ENCODE measurements around the gene KNG1.

The KNG1 gene

GRCh38 chr3:186713499-186713898 lies 3.7 kb upstream of the KNG1 start:
- FAIRE-seq = no peak

GRCh38 chr3:186719945-186720739 lies 3.0 kb downstream of the KNG1 start:
- FAIRE-seq = no peak

GRCh38 chr3:186722457-186722856 lies 5.3 kb downstream of the KNG1 start:
- no peak for FAIRE-seq

- no peak for FAIRE-seq
These were observed 7.8 kb downstream of the KNG1 start for GRCh38 chr3:186724911-186725310.

GRCh38 chr3:186732169-186732766 lies 15.1 kb downstream of the KNG1 start:
- FAIRE-seq = no peak

- FAIRE-seq = no peak
These were observed 25.6 kb downstream of the KNG1 start for GRCh38 chr3:186742618-186743380.

- no peak for FAIRE-seq
These were observed 26.5 kb downstream of the KNG1 start for GRCh38 chr3:186743666-186744065.

- FAIRE-seq = no peak
These were observed 28.8 kb downstream of the KNG1 start for GRCh38 chr3:186746008-186746407.

- FAIRE-seq = no peak
These were observed 33.2 kb downstream of the KNG1 start for GRCh38 chr3:186750316-186750715.

GRCh38 chr3:186751480-186751879 lies 34.3 kb downstream of the KNG1 start:
- no peak for FAIRE-seq

GRCh38 chr3:186754006-186754405 lies 36.8 kb downstream of the KNG1 start:
- no peak for FAIRE-seq

- no peak for FAIRE-seq
These were observed 37.7 kb downstream of the KNG1 start for GRCh38 chr3:186754871-186755270.

- no peak for FAIRE-seq
These were observed 40.1 kb downstream of the KNG1 start for GRCh38 chr3:186757214-186757613.

GRCh38 chr3:186757686-186758220 lies 40.6 kb downstream of the KNG1 start:
- FAIRE-seq = no peak

- no peak for FAIRE-seq
These were observed 42.2 kb downstream of the KNG1 start for GRCh38 chr3:186759231-186759930.

GRCh38 chr3:186760141-186760833 lies 43.1 kb downstream of the KNG1 start:
- FAIRE-seq = no peak

GRCh38 chr3:186760897-186761447 lies 43.8 kb downstream of the KNG1 start:
- FAIRE-seq = no peak

- FAIRE-seq = no peak
These were observed 55.1 kb downstream of the KNG1 start for GRCh38 chr3:186772281-186772694.

GRCh38 chr3:186772701-186773417 lies 55.7 kb downstream of the KNG1 start:
- no peak for FAIRE-seq

GRCh38 chr3:186775999-186776398 lies 58.8 kb downstream of the KNG1 start:
- FAIRE-seq = no peak

- FAIRE-seq = no peak
These were observed 62.0 kb downstream of the KNG1 start for GRCh38 chr3:186779204-186779603.

Measured in endometrium (tissue), 2 donors.